ENCODE measurements around the gene DUSP3.

Gene DUSP3

GRCh38 chr17:43723697-43724359 is 54.9 kb downstream of the DUSP3 start:
- TF ChIP-seq SIN3A (IDR thresholded peaks at IDR 0.05; ENCODE audit: borderline replicate concordance, insufficient read depth, low read length) (no peak), POLR2AphosphoS5 (IDR thresholded peaks at IDR 0.05; ENCODE audit: low read depth, low read length) (no peak), TAF1 (IDR thresholded peaks at IDR 0.05; ENCODE audit: borderline replicate concordance, insufficient read depth, low read length) (no peak), FOXP2 (optimal IDR thresholded peaks at IDR 0.05; ENCODE audit: borderline replicate concordance, extremely low read depth, extremely low read length, insufficient read depth) (no peak), REST (IDR thresholded peaks at IDR 0.05; ENCODE audit: insufficient read depth in 1 of 2, low read depth in 2 of 2, low read length in 2 of 2) (no peak)

- TF ChIP-seq SIN3A (IDR thresholded peaks at IDR 0.05; ENCODE audit: borderline replicate concordance, insufficient read depth, low read length) (no peak), REST (IDR thresholded peaks at IDR 0.05; ENCODE audit: insufficient read depth in 1 of 2, low read depth in 2 of 2, low read length in 2 of 2) (no peak), FOXP2 (optimal IDR thresholded peaks at IDR 0.05; ENCODE audit: borderline replicate concordance, extremely low read depth, extremely low read length, insufficient read depth) (no peak), TAF1 (IDR thresholded peaks at IDR 0.05; ENCODE audit: borderline replicate concordance, insufficient read depth, low read length) (no peak), POLR2AphosphoS5 (IDR thresholded peaks at IDR 0.05; ENCODE audit: low read depth, low read length) (no peak)
Observed at GRCh38 chr17:43722870-43723665, 55.7 kb downstream of the DUSP3 start.

GRCh38 chr17:43722269-43722619 is 56.5 kb downstream of the DUSP3 start:
- TF ChIP-seq FOXP2 (optimal IDR thresholded peaks at IDR 0.05; ENCODE audit: borderline replicate concordance, extremely low read depth, extremely low read length, insufficient read depth): no peak
- no peak for TF ChIP-seq REST (IDR thresholded peaks at IDR 0.05; ENCODE audit: insufficient read depth in 1 of 2, low read depth in 2 of 2, low read length in 2 of 2)
- no peak for TF ChIP-seq SIN3A (IDR thresholded peaks at IDR 0.05; ENCODE audit: borderline replicate concordance, insufficient read depth, low read length)
- no peak for TF ChIP-seq TAF1 (IDR thresholded peaks at IDR 0.05; ENCODE audit: borderline replicate concordance, insufficient read depth, low read length)
- no peak for TF ChIP-seq POLR2AphosphoS5 (IDR thresholded peaks at IDR 0.05; ENCODE audit: low read depth, low read length)

GRCh38 chr17:43721537-43722268 is 57.1 kb downstream of the DUSP3 start:
- TF ChIP-seq TAF1 (IDR thresholded peaks at IDR 0.05; ENCODE audit: borderline replicate concordance, insufficient read depth, low read length) (no peak), SIN3A (IDR thresholded peaks at IDR 0.05; ENCODE audit: borderline replicate concordance, insufficient read depth, low read length) (no peak), REST (IDR thresholded peaks at IDR 0.05; ENCODE audit: insufficient read depth in 1 of 2, low read depth in 2 of 2, low read length in 2 of 2) (no peak), FOXP2 (optimal IDR thresholded peaks at IDR 0.05; ENCODE audit: borderline replicate concordance, extremely low read depth, extremely low read length, insufficient read depth) (no peak), POLR2AphosphoS5 (IDR thresholded peaks at IDR 0.05; ENCODE audit: low read depth, low read length) (no peak)

All from PFSK-1 (cell line).